NCI-H82 (cell line): Measurements from ENCODE around the gene SPRR1B.
"Not testable (repeated sequence)": the region's sequence is repeated elsewhere in the genome, so short reads cannot be mapped to it uniquely, and the experiment has no call there.

Experiments used
- DNase-seq: peaks from one replicate; lab custom pipeline; 2025; lab: John Stamatoyannopoulos, UW

SPRR1B gene

DNA sequence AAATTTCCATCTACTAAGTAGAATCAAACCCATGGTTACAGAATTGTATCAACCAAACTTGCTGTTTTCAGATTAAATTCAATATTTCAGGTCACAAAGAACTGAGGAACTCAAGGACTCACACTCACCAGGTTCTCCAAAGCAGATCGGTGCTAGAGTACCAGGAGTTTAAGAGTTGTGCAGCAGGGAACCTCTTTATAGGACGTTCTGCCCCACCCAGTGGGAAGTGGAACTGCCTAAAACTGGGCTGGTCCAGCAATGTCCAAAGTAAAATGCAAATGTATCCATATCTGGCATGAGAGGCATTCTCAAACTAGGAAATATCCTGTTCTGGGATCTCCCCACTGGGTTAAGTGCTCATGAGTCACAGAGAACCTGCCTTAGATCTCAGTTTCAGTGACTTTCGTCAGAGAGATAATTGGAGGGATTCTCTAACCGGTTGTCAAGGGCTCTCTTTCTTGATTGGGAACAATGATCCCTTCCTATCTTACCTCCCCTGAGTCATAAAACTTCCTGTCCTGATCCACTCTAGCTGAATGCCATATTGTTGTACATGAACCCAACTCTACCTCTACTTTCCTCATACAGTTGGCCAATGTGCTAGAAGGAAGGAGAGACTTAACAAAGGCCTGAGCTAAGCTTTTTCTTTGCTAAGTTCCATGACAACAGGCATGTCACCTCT lies 10.1 kb downstream of the SPRR1B start, which contains the start of gene SPRR2D:
Gene SPRR2D (minus strand): TSS at position 171 of the 682 bp plus-strand sequence. CDS start 774 bp downstream, outside the sequence.
- DNase-seq, result no peak

DNA sequence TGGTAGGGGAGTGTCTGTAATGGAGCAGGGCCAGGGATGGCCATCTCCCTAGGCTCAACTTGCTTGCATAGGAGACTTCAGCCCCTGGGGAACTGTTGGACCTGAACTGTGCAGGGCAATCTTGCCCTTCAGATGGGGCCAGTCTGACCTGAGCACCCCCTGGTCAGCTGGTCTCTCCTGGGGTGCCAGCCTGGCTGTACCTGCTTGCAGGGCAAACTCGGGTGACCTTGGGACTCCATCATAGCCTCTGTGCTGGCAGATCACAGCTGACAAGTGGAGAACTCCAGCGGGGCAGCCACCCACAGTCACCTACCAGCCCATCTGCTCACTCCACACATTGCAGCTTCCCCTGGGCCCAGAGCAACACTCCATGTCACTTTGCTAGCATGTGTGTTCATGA lies 18.2 kb downstream of the SPRR1B start:
- DNase-seq, result no peak

DNA sequence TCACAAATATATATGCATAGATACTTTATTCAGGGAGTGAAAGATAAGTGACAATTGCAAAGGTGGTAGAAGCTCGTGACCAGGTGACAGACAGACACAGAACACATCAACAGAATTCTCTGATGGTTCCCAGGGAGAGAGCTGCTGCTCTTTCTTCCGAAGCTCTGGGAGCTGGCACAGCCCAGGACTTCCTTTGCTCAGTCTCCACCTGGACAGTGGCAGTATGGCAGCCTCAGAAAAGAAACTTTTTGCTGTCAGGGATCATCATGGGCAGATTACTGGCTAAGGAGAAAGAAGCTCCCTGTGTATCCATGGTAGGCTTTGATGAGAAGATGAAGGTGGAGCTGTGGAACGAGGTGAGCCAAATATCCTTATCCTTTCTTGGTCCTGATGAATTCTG lies 25.1 kb downstream of the SPRR1B start:
- DNase-seq, result not testable (repeated sequence)

DNA sequence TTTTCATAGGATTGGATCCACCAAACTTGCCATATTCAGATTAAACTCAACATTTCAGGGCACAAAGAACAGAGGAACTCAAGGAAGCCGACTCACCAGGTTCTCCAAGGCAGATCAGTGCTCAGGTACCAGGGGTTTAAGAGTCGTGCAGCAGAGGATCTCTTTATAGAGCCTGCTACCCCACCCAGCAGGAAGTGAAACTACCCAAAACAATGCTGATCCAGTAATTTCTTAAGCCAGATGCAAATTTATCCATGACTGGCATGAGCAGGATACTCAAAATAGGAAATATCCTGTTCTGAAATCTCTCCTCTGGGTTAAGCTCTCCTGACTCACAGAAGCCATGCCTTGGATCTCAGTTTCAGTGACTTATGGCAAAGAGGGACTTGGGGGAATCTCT lies 26.4 kb downstream of the SPRR1B start, which contains the start of gene SPRR2A:
Gene SPRR2A (minus strand): TSS at position 138 of the 400 bp plus-strand sequence. CDS start 777 bp downstream, outside the sequence.
- no peak for DNase-seq

DNA sequence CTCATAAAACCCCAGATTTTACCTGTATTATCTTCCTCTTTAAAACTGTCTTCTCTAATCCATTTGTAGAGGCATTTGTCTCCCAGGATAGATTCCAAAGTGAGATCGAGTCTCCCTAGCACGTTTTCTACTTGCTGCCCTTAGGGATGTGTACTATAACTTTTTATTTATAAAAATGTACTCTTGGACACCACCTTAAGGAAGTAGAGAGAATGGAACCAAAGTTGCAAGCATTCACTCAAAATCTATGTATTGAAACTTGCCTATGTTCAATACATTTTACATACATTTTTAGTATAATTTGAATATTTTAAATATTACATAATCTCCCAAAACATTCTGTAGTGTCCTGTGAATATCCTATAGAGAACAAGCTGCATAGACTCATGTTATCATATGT lies 27.2 kb downstream of the SPRR1B start:
- peak; percentile 8 for DNase-seq

DNA sequence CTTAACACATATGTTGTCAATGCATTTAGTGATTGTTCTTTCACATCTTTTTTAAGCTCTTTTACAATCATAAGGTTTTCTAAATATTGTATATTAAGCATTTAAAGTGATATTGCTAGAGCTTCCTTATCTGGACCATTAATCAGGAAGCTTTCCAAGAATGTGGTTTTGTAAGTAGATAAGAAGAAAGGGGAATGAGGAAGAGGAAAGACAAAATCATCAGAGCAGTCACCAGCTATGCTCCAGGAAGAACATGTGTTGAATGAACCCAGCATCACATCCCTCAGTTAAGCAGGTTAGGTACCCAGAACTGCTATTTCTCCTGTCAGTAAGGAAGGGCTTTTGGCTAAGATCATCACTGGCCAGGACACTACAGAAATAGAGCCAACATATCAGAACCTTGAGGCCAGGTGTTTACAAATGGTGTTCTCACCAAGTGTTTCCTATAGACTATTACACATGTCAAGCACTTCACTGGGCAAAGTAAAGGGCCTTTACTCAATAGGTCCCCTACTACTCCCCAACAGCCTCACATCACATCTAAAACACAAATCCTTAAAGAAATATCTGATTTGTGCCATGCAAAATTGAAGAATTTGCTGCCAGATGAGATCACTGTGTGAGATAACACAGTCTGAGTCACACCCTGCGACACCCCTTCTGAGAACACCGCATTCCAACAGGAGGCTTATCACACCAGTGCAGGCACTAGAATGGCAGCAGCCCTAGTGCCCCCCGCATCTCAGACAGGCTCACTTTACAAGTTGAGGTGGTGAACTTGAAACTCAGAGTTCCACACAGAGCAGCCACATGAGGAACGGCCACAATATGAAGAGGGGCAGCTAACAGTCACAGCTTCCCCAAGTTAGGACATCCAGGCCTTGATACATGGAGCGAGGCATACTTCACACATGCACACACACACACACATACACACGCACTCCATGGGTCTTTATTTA lies 28.1 kb downstream of the SPRR1B start:
- DNase-seq, result no peak

DNA sequence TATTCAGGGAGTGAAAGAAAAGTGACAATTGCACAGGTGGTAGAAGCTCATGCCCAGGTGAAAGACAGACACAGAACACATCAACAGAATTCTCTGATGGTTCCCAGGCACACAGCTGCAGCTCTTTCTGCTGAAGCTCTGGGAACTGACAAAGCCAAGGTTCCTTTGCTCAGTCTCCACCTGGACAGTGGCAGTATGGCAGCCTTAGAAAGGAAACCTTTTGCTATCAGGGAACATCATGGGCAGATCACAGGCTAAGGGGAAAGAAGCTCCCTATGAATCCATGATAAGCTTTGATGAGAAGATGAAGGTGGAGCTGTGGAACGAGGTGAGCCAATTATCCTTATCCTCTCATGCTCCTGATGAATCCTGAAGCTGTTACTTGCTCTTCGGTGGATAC lies 39.2 kb downstream of the SPRR1B start:
- DNase-seq, result peak; percentile 11

DNA sequence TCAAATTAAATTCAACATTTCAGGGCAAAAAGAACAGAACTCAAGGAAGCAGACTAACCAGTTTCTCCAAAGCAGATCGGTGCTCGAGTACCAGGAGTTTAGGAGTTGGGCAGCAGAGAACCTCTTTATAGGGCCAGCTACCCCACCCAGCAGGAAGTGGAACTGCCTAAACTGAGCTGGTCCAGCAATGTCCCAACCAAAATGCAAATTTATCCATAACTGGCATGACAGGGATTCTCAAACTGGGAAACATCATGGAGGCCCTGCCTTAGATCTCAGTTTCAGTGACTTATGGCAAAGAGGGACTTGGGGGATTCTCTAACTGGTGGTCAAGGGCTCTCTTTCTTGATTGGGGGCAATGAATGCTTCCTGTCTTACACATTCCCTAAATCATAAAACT lies 40.5 kb downstream of the SPRR1B start, which contains the start of gene SPRR2B:
Gene SPRR2B (minus strand): TSS at position 101 of the 400 bp plus-strand sequence. CDS start 772 bp downstream, outside the sequence.
- no peak for DNase-seq

DNA sequence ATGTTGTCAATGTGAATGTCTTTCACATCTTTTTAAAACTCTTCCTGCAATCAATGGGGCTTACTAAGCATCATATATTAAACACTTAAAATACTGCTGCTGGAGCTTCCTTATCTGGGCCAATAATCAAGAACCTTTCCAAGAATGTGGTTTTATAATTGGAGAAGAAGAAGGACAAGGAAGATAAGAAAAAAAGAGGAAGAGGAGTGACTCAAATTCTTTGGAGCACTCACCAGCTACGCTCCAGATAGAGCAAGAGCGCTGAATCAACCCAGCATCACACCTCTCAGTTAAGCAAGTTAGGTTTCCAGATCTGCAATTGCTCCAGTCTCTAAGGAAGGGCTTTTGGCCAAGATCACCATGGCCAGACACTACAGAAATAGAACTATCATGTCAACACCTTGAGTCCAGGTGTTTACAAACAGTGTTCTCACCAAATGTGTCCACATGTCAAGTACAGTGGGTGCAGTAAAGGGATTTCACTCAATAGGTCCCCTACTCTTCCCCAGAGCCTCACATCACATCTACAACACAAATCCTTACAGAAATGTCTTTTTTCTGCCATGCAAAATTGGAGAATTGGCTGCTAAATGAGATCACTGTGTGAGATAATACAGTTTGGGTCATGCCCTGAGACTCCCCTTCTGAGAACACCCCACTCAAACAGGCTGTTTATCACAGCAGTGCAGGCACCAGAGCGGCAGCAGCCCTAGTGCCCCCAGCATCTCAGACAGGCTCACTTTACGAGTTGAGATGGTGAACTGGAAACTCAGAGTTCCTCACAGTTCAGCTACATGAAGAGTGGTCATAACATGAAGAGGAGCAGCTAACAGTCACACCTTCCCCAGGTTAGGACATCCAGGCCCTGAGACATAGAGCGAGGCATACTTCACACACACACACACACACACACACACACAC lies 42.1 kb downstream of the SPRR1B start:
- no peak for DNase-seq

DNA sequence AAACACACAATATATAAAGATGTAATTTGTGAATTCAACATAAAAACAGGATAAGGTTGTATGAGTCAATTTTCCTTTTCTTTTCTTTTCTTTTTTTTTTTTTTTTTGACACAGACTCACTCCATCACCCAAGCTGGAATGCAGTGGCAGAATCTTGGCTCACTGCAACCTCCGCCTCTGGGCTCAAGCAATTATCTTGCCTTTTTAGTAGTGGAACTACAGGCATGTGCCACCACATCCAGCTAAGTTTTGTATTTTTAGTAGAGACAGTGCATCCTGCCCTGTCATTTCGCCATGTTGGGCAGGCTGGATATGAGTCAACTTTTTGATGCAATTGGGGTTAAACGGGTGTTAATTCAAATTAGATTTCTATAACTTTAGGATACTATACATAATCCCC lies 50.7 kb downstream of the SPRR1B start:
- no peak for DNase-seq
